GM12891 (cell line): ENCODE measurements around the gene TRAP1.

Experiments
- POLR2A ChIP-seq: IDR thresholded peaks from 2 replicates; pipeline ENCODE4 v1.6.1; 2011; ENCODE audit warnings: low read depth, low read length, control low read depth
- POLR2AphosphoS5 ChIP-seq: IDR thresholded peaks from 2 replicates; pipeline ENCODE4 v1.6.1; 2011; ENCODE audit warnings: low read depth, low read length, control low read depth
- POU2F2 ChIP-seq: IDR thresholded peaks from 2 replicates; pipeline ENCODE4 v1.6.1; 2011; ENCODE audit warnings: low read depth, mild to moderate bottlenecking, control low read depth, low read length, moderate library complexity
- TAF1 ChIP-seq: IDR thresholded peaks from 2 replicates; pipeline ENCODE4 v1.6.1; 2011; ENCODE audit warnings: low read depth, low read length, control low read depth

GRCh38 chr16:3744018-3744417 is 26.7 kb upstream of the TRAP1 start:
- no peak for TF ChIP-seq TAF1
- TF ChIP-seq POLR2A = no peak
- no peak for TF ChIP-seq POLR2AphosphoS5
- TF ChIP-seq POU2F2 = no peak
